Activated naive CD8-positive, alpha-beta T cell treated with anti-CD3 and anti-CD28 coated beads for 36 hours (primary cell): ENCODE data around the gene TMEM59L. TPM values are rescaled to one million over a fixed set of nuclear protein-coding genes. Genes with fewer than 3 reads are reported as not detected.

Experiments used
- DNase-seq: peaks from one replicate; pipeline ENCODE4 v3.0.0; 2021
- H3K27ac Mint-ChIP-seq: one replicate; pipeline ENCODE4 v1.8.0; 2022; ENCODE audit warnings: mild to moderate bottlenecking, moderate library complexity, mixed read lengths
- H3K27me3 Mint-ChIP-seq: one replicate; pipeline ENCODE4 v1.8.0; 2022; ENCODE audit warnings: mild to moderate bottlenecking, mixed read lengths
- H3K36me3 Mint-ChIP-seq: one replicate; pipeline ENCODE4 v1.8.0; 2021; ENCODE audit warnings: mild to moderate bottlenecking, mixed read lengths
- H3K4me1 Mint-ChIP-seq: one replicate; pipeline ENCODE4 v1.8.0; 2021; ENCODE audit warnings: mixed read lengths
- H3K4me3 Mint-ChIP-seq: one replicate; pipeline ENCODE4 v1.8.0; 2022; ENCODE audit warnings: mild to moderate bottlenecking, moderate library complexity, mixed read lengths
- H3K9me3 Mint-ChIP-seq: one replicate; pipeline ENCODE4 v1.8.0; 2022; ENCODE audit warnings: mixed read lengths
- total RNA-seq, 2 experiments: library from RNA; stranded (reverse); gene quantifications; one replicate each; pipeline ENCODE4 v1.2.3, GENCODE V29; 2021

TMEM59L gene
- total RNA-seq, 2 experiments from 2014 or later = not detected

DNA sequence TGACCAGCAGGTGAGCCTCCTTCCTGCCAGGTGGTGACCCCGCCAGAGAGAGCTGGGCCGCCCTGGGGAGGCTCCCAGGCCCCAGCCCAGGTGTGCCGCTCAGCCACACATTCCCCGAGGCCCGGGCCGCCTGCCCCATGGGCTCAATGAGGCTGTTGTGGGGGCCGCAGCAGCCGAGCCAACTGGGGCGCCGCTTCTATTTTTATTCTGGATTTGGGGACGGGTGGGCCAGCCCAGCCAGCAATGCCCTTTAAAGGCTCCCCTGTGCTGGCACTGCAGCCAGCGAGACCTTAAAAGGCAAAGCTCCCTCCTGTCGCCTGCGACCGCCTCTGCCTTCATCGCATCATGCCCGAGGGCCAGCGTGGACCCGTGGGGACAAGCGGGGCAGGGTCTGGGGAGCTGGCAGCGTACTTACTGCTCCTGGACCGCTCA lies 53.1 kb downstream of the TMEM59L start:
- Mint-ChIP-seq H3K4me3 (no peak overlapping the region), H3K9me3 (no peaks in the 10 kb centered on the region), H3K4me1 (peaks cover 11% of the 10 kb centered on the region), H3K27ac (no peak overlapping the region), H3K36me3 (no peaks in the 10 kb centered on the region), H3K27me3 (no peaks in the 10 kb centered on the region)
- no peak for DNase-seq

DNA sequence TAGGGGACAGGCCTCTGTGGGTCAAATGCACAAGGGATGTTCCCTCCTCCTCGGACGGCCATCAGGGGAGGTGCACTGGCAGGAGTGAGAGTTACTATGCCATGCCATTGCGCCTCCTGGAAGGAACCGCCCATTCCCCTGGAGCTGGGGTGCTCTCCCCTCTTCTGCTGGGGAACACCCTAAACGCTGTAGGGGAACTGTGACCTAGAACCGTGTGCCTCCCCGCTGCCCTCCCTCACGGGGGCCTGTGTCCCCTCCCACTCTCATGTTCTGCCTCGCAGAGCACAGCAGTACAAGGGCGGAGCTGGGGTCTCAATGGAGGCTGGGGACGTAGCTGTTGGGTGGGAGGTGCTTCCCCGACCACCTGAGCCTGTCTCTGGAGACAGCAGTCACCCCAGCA lies 53.6 kb downstream of the TMEM59L start:
- no peaks in the 10 kb centered on the region for H3K27me3 Mint-ChIP-seq
- no peak overlapping the region for H3K27ac Mint-ChIP-seq
- no peaks in the 10 kb centered on the region for H3K36me3 Mint-ChIP-seq
- no peak for DNase-seq
- no peaks in the 10 kb centered on the region for H3K9me3 Mint-ChIP-seq
- H3K4me1 Mint-ChIP-seq = peaks cover 11% of the 10 kb centered on the region
- H3K4me3 Mint-ChIP-seq = no peak overlapping the region

DNA sequence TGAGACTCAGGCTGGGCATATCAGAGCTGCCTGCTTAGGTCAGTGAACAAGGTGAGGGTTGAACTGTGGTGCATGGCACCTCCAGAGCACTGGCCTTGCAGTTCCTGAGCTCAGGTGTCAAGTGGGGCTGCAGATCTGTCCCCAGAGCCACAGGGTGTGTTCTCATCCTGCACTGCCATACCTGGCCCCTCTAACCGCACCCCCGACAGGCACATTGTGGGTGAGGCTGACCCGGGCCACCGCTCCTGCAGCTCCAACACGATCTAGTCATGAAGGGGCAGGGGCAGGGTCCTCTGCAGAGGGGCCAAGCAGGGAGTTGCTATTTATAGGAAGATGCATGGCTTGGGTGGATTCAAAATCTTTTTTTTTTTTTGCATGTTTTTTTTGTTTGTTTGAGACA lies 54.1 kb downstream of the TMEM59L start:
- H3K4me3 Mint-ChIP-seq = no peak overlapping the region
- no peaks in the 10 kb centered on the region for H3K9me3 Mint-ChIP-seq
- no peak overlapping the region for H3K27ac Mint-ChIP-seq
- H3K4me1 Mint-ChIP-seq = peaks cover 11% of the 10 kb centered on the region
- DNase-seq = no peak
- no peaks in the 10 kb centered on the region for H3K27me3 Mint-ChIP-seq
- H3K36me3 Mint-ChIP-seq = no peaks in the 10 kb centered on the region

DNA sequence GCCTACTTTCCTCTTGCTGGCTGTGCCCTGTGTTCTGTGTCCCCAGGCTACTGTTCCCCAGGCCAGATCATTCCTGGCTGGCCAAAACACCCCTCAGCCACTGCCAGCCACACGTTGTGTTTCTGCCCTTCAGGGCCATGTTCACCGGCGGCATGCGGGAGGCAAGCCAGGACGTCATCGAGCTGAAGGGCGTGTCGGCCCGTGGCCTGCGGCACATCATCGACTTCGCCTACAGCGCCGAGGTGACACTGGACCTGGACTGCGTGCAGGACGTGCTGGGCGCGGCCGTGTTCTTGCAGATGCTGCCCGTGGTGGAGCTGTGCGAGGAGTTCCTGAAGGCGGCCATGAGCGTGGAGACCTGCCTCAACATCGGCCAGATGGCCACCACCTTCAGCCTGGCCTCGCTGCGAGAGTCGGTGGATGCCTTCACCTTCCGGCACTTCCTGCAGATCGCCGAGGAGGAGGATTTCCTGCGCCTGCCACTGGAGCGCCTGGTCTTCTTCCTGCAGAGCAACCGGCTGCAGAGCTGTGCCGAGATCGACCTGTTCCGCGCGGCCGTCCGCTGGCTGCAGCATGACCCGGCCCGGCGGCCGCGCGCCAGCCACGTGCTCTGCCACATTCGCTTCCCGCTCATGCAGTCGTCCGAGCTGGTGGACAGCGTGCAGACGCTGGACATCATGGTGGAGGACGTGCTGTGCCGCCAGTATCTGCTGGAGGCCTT lies 55.0 kb downstream of the TMEM59L start:
- DNase-seq = no peak
- Mint-ChIP-seq H3K27ac (no peak overlapping the region), H3K27me3 (no peaks in the 10 kb centered on the region), H3K36me3 (no peaks in the 10 kb centered on the region), H3K4me1 (peaks cover 11% of the 10 kb centered on the region), H3K9me3 (no peaks in the 10 kb centered on the region), H3K4me3 (no peak overlapping the region)

DNA sequence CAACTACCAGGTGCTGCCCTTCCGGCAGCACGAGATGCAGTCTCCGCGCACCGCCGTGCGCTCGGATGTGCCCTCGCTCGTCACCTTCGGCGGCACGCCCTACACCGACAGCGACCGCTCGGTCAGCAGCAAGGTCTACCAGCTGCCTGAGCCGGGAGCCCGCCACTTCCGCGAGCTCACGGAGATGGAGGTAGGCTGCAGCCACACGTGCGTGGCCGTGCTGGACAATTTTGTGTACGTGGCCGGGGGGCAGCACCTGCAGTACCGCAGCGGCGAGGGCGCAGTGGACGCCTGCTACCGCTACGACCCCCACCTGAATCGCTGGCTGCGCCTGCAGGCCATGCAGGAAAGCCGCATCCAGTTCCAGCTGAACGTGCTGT lies 55.6 kb downstream of the TMEM59L start:
- Mint-ChIP-seq H3K36me3 (no peaks in the 10 kb centered on the region), H3K27me3 (no peaks in the 10 kb centered on the region), H3K4me1 (peaks cover 10% of the 10 kb centered on the region), H3K9me3 (no peaks in the 10 kb centered on the region), H3K4me3 (no peak overlapping the region), H3K27ac (no peak overlapping the region)
- no peak for DNase-seq

DNA sequence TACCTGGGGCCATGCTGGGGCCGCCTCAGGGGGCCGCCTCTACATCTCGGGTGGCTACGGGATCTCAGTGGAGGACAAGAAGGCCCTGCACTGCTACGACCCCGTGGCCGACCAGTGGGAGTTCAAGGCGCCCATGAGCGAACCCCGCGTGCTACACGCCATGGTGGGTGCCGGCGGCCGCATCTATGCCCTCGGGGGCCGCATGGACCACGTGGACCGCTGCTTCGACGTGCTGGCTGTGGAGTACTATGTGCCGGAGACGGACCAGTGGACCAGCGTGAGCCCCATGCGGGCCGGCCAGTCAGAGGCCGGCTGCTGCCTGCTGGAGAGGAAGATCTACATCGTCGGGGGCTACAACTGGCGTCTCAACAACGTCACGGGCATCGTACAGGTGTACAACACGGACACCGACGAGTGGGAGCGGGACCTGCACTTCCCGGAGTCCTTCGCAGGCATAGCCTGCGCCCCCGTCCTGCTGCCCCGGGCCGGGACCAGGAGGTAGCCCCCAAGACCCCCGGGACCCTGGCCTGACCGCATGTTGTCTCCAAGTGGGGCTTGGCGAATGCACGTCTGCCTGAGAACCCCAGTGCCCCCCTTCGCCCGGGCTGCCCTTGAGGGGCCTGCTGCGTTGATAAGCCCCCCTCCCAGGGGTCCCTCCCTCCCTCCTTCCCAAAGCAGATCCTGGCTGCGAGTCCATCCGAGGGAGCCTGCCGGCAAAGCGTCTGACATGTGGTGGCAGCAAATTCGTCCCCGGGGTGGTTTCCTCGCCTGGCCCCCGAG lies 56.3 kb downstream of the TMEM59L start:
- Mint-ChIP-seq H3K36me3 (no peaks in the 10 kb centered on the region), H3K9me3 (no peaks in the 10 kb centered on the region), H3K27ac (no peak overlapping the region)

DNA sequence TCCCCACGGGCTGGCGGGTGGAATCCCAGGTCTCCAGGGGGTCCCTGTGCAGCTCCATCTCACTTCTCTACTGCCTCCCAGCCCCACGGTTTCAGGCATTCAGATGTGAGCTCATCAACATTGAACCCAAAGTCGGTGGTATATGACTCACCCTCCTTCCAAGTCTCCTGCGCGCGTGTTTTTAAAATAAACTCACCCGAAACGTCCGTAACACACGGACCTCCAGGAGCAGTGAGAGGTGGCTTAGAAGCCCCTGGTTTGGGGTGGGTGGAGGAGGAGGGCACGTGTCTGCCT lies 56.8 kb downstream of the TMEM59L start:
- Mint-ChIP-seq H3K4me1 (no peaks in the 10 kb centered on the region), H3K4me3 (no peak overlapping the region), H3K27ac (no peak overlapping the region), H3K27me3 (no peaks in the 10 kb centered on the region), H3K9me3 (no peaks in the 10 kb centered on the region), H3K36me3 (no peaks in the 10 kb centered on the region)
- no peak for DNase-seq

More for the DNA sequence above, 56.3 kb downstream of the TMEM59L start:
- H3K4me3 Mint-ChIP-seq = no peak overlapping the region
- DNase-seq = no peak
- H3K4me1 Mint-ChIP-seq = peaks cover 4% of the 10 kb centered on the region
- no peaks in the 10 kb centered on the region for H3K27me3 Mint-ChIP-seq

DNA sequence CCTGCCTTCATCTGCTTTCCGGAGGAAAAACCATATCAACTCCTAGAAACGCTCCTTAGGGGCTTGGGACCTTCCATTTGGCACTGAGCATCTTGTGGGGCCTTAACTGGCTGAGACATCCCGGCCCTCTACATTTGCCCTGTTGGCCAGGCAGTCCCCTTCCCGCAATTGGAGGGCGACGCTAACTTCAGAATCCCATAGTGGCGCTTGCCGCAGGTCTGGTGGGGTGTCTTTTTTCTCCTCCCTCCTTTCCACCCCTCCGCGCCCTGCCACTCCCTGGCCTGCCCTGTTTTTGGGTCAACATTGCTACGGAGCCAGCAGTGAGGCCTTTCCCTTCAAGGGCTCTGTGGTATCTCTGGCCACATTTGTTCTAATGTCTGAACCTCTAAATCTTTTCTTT lies 57.2 kb downstream of the TMEM59L start:
- no peak for DNase-seq
- Mint-ChIP-seq H3K9me3 (no peaks in the 10 kb centered on the region), H3K27ac (no peak overlapping the region), H3K4me1 (no peaks in the 10 kb centered on the region), H3K4me3 (no peak overlapping the region), H3K36me3 (no peaks in the 10 kb centered on the region), H3K27me3 (no peaks in the 10 kb centered on the region)

DNA sequence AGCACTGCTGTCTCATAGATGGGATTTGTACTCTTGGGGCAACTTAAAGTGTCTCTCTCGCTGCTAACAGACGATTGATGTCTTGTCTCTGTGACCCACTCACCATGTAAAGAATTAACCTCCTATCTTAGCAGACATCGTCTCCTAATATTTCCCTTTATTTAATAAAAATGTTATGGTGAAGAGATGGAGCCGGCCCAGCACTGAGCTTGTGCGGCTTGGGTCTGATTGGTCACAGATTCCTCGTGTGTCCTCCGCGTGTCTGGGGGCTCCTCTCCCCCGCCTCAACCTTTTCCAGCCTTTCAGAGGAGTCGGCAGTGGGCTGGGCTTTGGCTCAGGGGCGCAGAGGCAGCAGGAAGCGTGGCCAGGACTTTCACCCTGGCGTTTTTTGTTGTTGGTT lies 57.6 kb downstream of the TMEM59L start:
- no peaks in the 10 kb centered on the region for H3K9me3 Mint-ChIP-seq
- no peak for DNase-seq
- no peak overlapping the region for H3K4me3 Mint-ChIP-seq
- no peaks in the 10 kb centered on the region for H3K4me1 Mint-ChIP-seq
- no peaks in the 10 kb centered on the region for H3K36me3 Mint-ChIP-seq
- no peaks in the 10 kb centered on the region for H3K27me3 Mint-ChIP-seq
- no peak overlapping the region for H3K27ac Mint-ChIP-seq

Other genes starting within 250 kb of the TMEM59L start
- gene GDF15, start 226.7 kb upstream of the TMEM59L start, total RNA-seq = not detected
- gene LRRC25, start 215.2 kb upstream of the TMEM59L start, total RNA-seq = not detected
- gene SSBP4, start 193.5 kb upstream of the TMEM59L start, total RNA-seq = 100 to 1,000 TPM in 1 of 2 experiments, 10 to 100 TPM in 1; 96.1 to 101 TPM
- gene ISYNA1, start 174.7 kb upstream of the TMEM59L start, total RNA-seq = 10 to 100 TPM; 29.6 to 32.7 TPM
- gene ELL, start 90.8 kb upstream of the TMEM59L start, total RNA-seq = 10 to 100 TPM; 20.0 to 21.0 TPM
- 100 to 1,000 TPM; 168 to 170 TPM for gene FKBP8, start 69.3 kb upstream of the TMEM59L start, total RNA-seq
- 100 to 1,000 TPM; 116 to 124 TPM for gene KXD1, start 55.0 kb upstream of the TMEM59L start, total RNA-seq
- 1,000 to 10,000 TPM; 1,816 to 1,826 TPM for gene UBA52, start 41.0 kb upstream of the TMEM59L start, total RNA-seq
- gene REX1BD, start 24.1 kb upstream of the TMEM59L start, total RNA-seq = 10 to 100 TPM; 71.6 to 74.7 TPM
- not detected for gene CRLF1, start 6.1 kb upstream of the TMEM59L start, total RNA-seq
- 10 to 100 TPM; 15.8 to 16.1 TPM for gene KLHL26, start 24.2 kb downstream of the TMEM59L start, total RNA-seq
- 1 to 10 TPM; 5.1 TPM for gene CRTC1, start 70.8 kb downstream of the TMEM59L start, total RNA-seq
- gene COMP, start 178.4 kb downstream of the TMEM59L start, total RNA-seq = not detected
- gene UPF1, start 219.1 kb downstream of the TMEM59L start, total RNA-seq = 10 to 100 TPM; 78.9 to 84.6 TPM